ENCODE results near the gene POMGNT2. TPM values are rescaled to one million over a fixed set of nuclear protein-coding genes. Genes with fewer than 3 reads are reported as not detected.
"Not testable (repeated sequence)": the region's sequence is repeated elsewhere in the genome, so short reads cannot be mapped to it uniquely, and the experiment has no call there.

Gene POMGNT2
- total and polyA plus RNA-seq, 7 donors, result 13.2 to 40.3 (median 22.4) TPM

- ATAC-seq, result no peak
- intact Hi-C loops (cut with DNase I), result no loop called here
- H3K4me1 ChIP-seq, result no peaks in the 10 kb centered on the region
- no peaks in the 10 kb centered on the region for H3K36me3 ChIP-seq (ENCODE audit: insufficient read depth in 1 of 2, low read depth in 1 of 2)
- no peak overlapping the region for H3K4me3 ChIP-seq
- H3K9me3 ChIP-seq, result peaks cover 4% of the 10 kb centered on the region
- peaks cover 0 to 2% (median 0%) of the 10 kb centered on the region in 3 donors for H3K27me3 ChIP-seq (ENCODE audit: insufficient read depth in 3 of 3, low read length in 2 of 3)
- H3K27ac ChIP-seq, result no peak overlapping the region
- TF ChIP-seq CTCF (IDR thresholded peaks at IDR 0.05), result no peak
- no peak for DNase-seq
- 88 to 92% (median 92%) methylated on average over 5 of the region's 5 CpGs for WGBS, 3 donors
These were observed 51.1 kb downstream of the POMGNT2 start for GRCh38 chr3:43054754-43055153.

GRCh38 chr3:43053291-43053690 is 52.6 kb downstream of the POMGNT2 start:
- DNase-seq, result no peak
- Histone ChIP-seq H3K27ac (no peak overlapping the region), H3K9me3 (peaks cover 14% of the 10 kb centered on the region), H3K4me3 (no peak overlapping the region), H3K4me1 (no peaks in the 10 kb centered on the region), H3K36me3 (ENCODE audit: insufficient read depth in 1 of 2, low read depth in 1 of 2) (no peaks in the 10 kb centered on the region), H3K27me3 (ENCODE audit: insufficient read depth in 3 of 3, low read length in 2 of 3) (peaks cover 0 to 2% (median 0%) of the 10 kb centered on the region in 3 donors)
- intact Hi-C loops (cut with DNase I), result no loop called here
- ATAC-seq, result no peak
- TF ChIP-seq CTCF (IDR thresholded peaks at IDR 0.05), result no peak
- 93 to 97% (median 97%) methylated on average over 9 to 12 of the region's 12 CpGs for WGBS, 3 donors

GRCh38 chr3:43048470-43048869 is 57.4 kb downstream of the POMGNT2 start:
- H3K27ac ChIP-seq, result no peak overlapping the region
- H3K27me3 ChIP-seq (ENCODE audit: insufficient read depth in 3 of 3, low read length in 2 of 3), result peaks cover 0 to 2% (median 0%) of the 10 kb centered on the region in 3 donors
- ATAC-seq (no peak), DNase-seq (no peak)
- no peak for TF ChIP-seq CTCF (IDR thresholded peaks at IDR 0.05)
- intact Hi-C loops (cut with DNase I), result no loop called here
- H3K4me1 ChIP-seq, result no peaks in the 10 kb centered on the region
- no peak overlapping the region for H3K4me3 ChIP-seq
- H3K36me3 ChIP-seq (ENCODE audit: insufficient read depth in 1 of 2, low read depth in 1 of 2), result no peaks in the 10 kb centered on the region
- H3K9me3 ChIP-seq, result peaks cover 24% of the 10 kb centered on the region

- no peak for TF ChIP-seq CTCF (IDR thresholded peaks at IDR 0.05)
- intact Hi-C loops (cut with DNase I), result no loop called here
- Histone ChIP-seq H3K9me3 (peaks cover 24% of the 10 kb centered on the region), H3K4me3 (no peak overlapping the region), H3K27ac (no peak overlapping the region), H3K36me3 (ENCODE audit: insufficient read depth in 1 of 2, low read depth in 1 of 2) (no peaks in the 10 kb centered on the region), H3K27me3 (ENCODE audit: insufficient read depth in 3 of 3, low read length in 2 of 3) (no peaks in the 10 kb centered on the region), H3K4me1 (no peaks in the 10 kb centered on the region)
- ATAC-seq, result no peak
- WGBS, 3 donors, result 37 to 46% (median 37%) methylated on average over 1 of the region's 1 CpG
- DNase-seq, result no peak
These were observed 59.3 kb downstream of the POMGNT2 start for GRCh38 chr3:43046583-43046982.

GRCh38 chr3:43045079-43045478 is 60.8 kb downstream of the POMGNT2 start:
- peaks cover 23% of the 10 kb centered on the region for H3K9me3 ChIP-seq
- H3K4me3 ChIP-seq; DNase-seq; H3K36me3 ChIP-seq (ENCODE audit: insufficient read depth in 1 of 2, low read depth in 1 of 2); intact Hi-C loops (cut with DNase I); H3K27ac ChIP-seq; H3K27me3 ChIP-seq (ENCODE audit: insufficient read depth in 3 of 3, low read length in 2 of 3); H3K4me1 ChIP-seq; ATAC-seq: not testable (repeated sequence)
